Right lobe of liver (tissue), 6 donors: ENCODE data around the gene PLEKHM2. TPM values are rescaled to one million over a fixed set of nuclear protein-coding genes. Genes with fewer than 3 reads are reported as not detected.

ENCODE experiments used
- ATAC-seq, 4 donors: fragments of 200-7000 bp; cut with Tn5 transposase; one replicate each; pipeline ENCODE4 v1.9.1; 2020; ENCODE audit warnings: mild to moderate bottlenecking in 4 of 4, moderate library complexity in 4 of 4
- DNase-seq, 3 donors: peaks; one replicate each; pipeline ENCODE4 v3.0.0-alpha.2; 2020
- H3K27ac ChIP-seq, 3 donors: fragments of 200-600 bp; one replicate each; pipeline ENCODE4 v1.8.0; 2022
- H3K27me3 ChIP-seq, 2 donors: fragments of 200-600 bp; one replicate each; pipeline ENCODE4 v1.8.0; 2022
- H3K36me3 ChIP-seq, 4 donors: fragments of 200-600 bp; sonication (generic) in 1 of 4; one replicate each; pipeline versions ENCODE4 v1.5.1 to v1.8.0; 2017 to 2022; ENCODE audit warnings: control low read depth in 1 of 4
- H3K4me1 ChIP-seq, 4 donors: fragments of 200-600 bp; sonication (generic) in 1 of 4; one replicate each; pipeline versions ENCODE4 v1.5.1 to v1.8.0; 2017 to 2022; ENCODE audit warnings: control low read depth in 1 of 4
- H3K4me3 ChIP-seq, 3 donors: fragments of 200-600 bp; one replicate each; pipeline ENCODE4 v1.8.0; 2022
- H3K9me3 ChIP-seq, 4 donors: fragments of 200-600 bp; sonication (generic) in 1 of 4; one replicate each; pipeline versions ENCODE4 v1.5.1 to v1.8.0; 2017 to 2022; ENCODE audit warnings: control low read depth in 1 of 4
- CTCF ChIP-seq, 4 donors: fragments of 200-600 bp in 3 of 4; fragments of 450-650 bp in 1 of 4; IDR thresholded peaks; one replicate each; pipeline versions ENCODE4 v1.5.1 to v1.8.0; 2016 to 2022; ENCODE audit warnings: antibody characterized with exemption in 4 of 4, mild to moderate bottlenecking in 2 of 4
- POLR2A ChIP-seq: fragments of 450-650 bp; IDR thresholded peaks from one replicate; pipeline ENCODE4 v1.6.1; 2017; ENCODE audit warnings: antibody characterized with exemption, mild to moderate bottlenecking
- WGBS: methylation state at CpG from one replicate; pipeline ENCODE4 v1.1.6; 2018; ENCODE audit warnings: low coverage, low lambda C conversion rate; ENCODE audit not compliant: insufficient coverage; ENCODE audit errors: missing lambda C conversion rate; 5-methylcytosine and 5-hydroxymethylcytosine counted together
- intact Hi-C, 2 donors: fragments of 100-400 bp; cut with DNase I; formaldehyde crosslinking; loops; one replicate each; pipeline versions ENCODE4 v1.11.2 to v1.14.1; 2022
- total RNA-seq, 6 experiments: library from RNA; depleted of rRNA in 2 of 6; stranded (reverse); fragments of >200 nt in 2 of 6; fragmentation: NEBNext Ultra II Directional in 3 of 6; extraction: Animal tissue kit (Norgen Biotek cat#: 25700) in 3 of 6; gene quantifications; one replicate each; pipeline versions ENCODE4 v1.1.0 to v1.2.4, GENCODE V29; 2016 to 2023
- donor health status: DM: no; HTN: yes; CAD: no.
- donor health status: DM: no; HTN: no; CAD: no.
- donor health status: DM: no; HTN: no; CAD: no.
- donor health status: DM: no; HTN: yes; CAD: no.
- donor health status: DM: no; HTN: yes; CAD: no.

Gene PLEKHM2
- total RNA-seq, 6 experiments from 2014 or later, result 15.6 to 27.9 (median 20.2) TPM

- peak in 3 of 4 donors; percentile 4 to 26 (median 5) for ATAC-seq
- no peak for DNase-seq
- intact Hi-C loops, result no loop called here
- Histone ChIP-seq H3K4me1 (peaks cover 0 to 6% (median 0%) of the 10 kb centered on the region in 4 donors), H3K27me3 (no peaks in the 10 kb centered on the region), H3K27ac (peak overlapping the region in 2 of 3 donors; percentile 4 to 5), H3K36me3 (no peaks in the 10 kb centered on the region), H3K4me3 (no peak overlapping the region), H3K9me3 (no peaks in the 10 kb centered on the region)
- no peak for TF ChIP-seq POLR2A
- TF ChIP-seq CTCF (IDR thresholded peaks at IDR 0.05), result no peak
- 77% methylated on average over 2 of the region's 12 CpGs for WGBS
Measured at GRCh38 chr1:15760520-15761211, 76.5 kb downstream of the PLEKHM2 start.

- Histone ChIP-seq H3K4me3 (no peak overlapping the region), H3K27ac (peak overlapping the region in 1 of 3 donors; percentile 4), H3K27me3 (no peaks in the 10 kb centered on the region), H3K4me1 (peaks cover 0 to 6% (median 0%) of the 10 kb centered on the region in 4 donors), H3K9me3 (no peaks in the 10 kb centered on the region), H3K36me3 (no peaks in the 10 kb centered on the region)
- WGBS, result 61% methylated on average over 8 of the region's 8 CpGs
- intact Hi-C loops, result no loop called here
- DNase-seq (no peak), ATAC-seq (no peak)
- TF ChIP-seq POLR2A (no peak), CTCF (IDR thresholded peaks at IDR 0.05) (no peak)
Measured at GRCh38 chr1:15761366-15762128, 77.4 kb downstream of the PLEKHM2 start.

GRCh38 chr1:15762546-15762945 is 78.4 kb downstream of the PLEKHM2 start:
- ATAC-seq, result no peak
- intact Hi-C loops, result no loop called here
- 65% methylated on average over 5 of the region's 10 CpGs for WGBS
- DNase-seq, result no peak
- H3K4me3 ChIP-seq, result no peak overlapping the region
- no peak overlapping the region for H3K27ac ChIP-seq
- H3K27me3 ChIP-seq, result no peaks in the 10 kb centered on the region
- no peaks in the 10 kb centered on the region for H3K36me3 ChIP-seq
- H3K4me1 ChIP-seq, result peaks cover 0 to 6% (median 0%) of the 10 kb centered on the region in 4 donors
- TF ChIP-seq CTCF (IDR thresholded peaks at IDR 0.05) (no peak), POLR2A (no peak)
- no peaks in the 10 kb centered on the region for H3K9me3 ChIP-seq

GRCh38 chr1:15764269-15764764 is 80.2 kb downstream of the PLEKHM2 start:
- Histone ChIP-seq H3K36me3 (no peaks in the 10 kb centered on the region), H3K4me1 (no peaks in the 10 kb centered on the region), H3K4me3 (no peak overlapping the region), H3K27me3 (no peaks in the 10 kb centered on the region), H3K27ac (no peak overlapping the region), H3K9me3 (no peaks in the 10 kb centered on the region)
- ATAC-seq, result peak in 2 of 4 donors; percentile 9 to 10
- DNase-seq, result no peak
- intact Hi-C loops, result no loop called here
- 54% methylated on average over 3 of the region's 10 CpGs for WGBS
- no peak for TF ChIP-seq POLR2A
- no peak for TF ChIP-seq CTCF (IDR thresholded peaks at IDR 0.05)
